Measurements from ENCODE around the gene TOPBP1. TPM values are rescaled to one million over a fixed set of nuclear protein-coding genes. Genes with fewer than 3 reads are reported as not detected.
A peak's percentile ranks its signal among the peaks of the same experiment; 100 is the strongest.

Gene TOPBP1
- total RNA-seq, 1 donor, result 51.4 TPM

DNA sequence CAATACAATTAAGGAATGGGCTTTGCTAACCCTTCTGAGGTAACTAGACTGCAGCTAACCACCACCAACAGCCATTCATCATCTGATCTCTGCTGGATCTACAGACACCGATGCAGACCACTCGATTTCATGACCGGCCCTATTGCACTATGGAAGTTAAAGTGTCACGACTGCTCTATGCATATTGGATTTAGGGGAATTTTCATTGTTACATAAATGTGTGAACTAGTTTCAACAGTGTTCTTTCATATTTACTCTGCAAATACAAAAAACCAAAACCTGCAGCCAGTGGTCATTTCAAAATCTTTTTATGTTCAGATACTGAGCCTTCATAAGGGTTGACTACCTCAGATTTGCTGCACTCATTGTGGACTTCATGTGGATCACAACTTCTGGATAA lies 73.7 kb downstream of the TOPBP1 start:
- TF ChIP-seq CTCF (IDR thresholded peaks at IDR 0.05; ENCODE audit: insufficient read depth, low read depth, low read length), result no peak
- no peak overlapping the region for H3K4me3 ChIP-seq (ENCODE audit: low read depth, low read length)
- no peak for DNase-seq (ENCODE audit: low read depth)

- DNase-seq (ENCODE audit: low read depth), result no peak
- H3K4me3 ChIP-seq (ENCODE audit: low read depth, low read length), result no peak overlapping the region
- no peak for TF ChIP-seq CTCF (IDR thresholded peaks at IDR 0.05; ENCODE audit: insufficient read depth, low read depth, low read length)
Observed at GRCh38 chr3:133583396-133583795, 78.3 kb downstream of the TOPBP1 start.

GRCh38 chr3:133578548-133579191 lies 83.1 kb downstream of the TOPBP1 start:
- H3K4me3 ChIP-seq (ENCODE audit: low read depth, low read length), result peak overlapping the region; percentile 14
- TF ChIP-seq CTCF (IDR thresholded peaks at IDR 0.05; ENCODE audit: insufficient read depth, low read depth, low read length), result peak; percentile 71
- DNase-seq (ENCODE audit: low read depth), result peak; percentile 64

GRCh38 chr3:133576169-133576568 lies 85.6 kb downstream of the TOPBP1 start:
- TF ChIP-seq CTCF (IDR thresholded peaks at IDR 0.05; ENCODE audit: insufficient read depth, low read depth, low read length), result no peak
- DNase-seq (ENCODE audit: low read depth), result no peak
- H3K4me3 ChIP-seq (ENCODE audit: low read depth, low read length), result peak overlapping the region; percentile 86

- DNase-seq (ENCODE audit: low read depth), result no peak
- no peak for TF ChIP-seq CTCF (IDR thresholded peaks at IDR 0.05; ENCODE audit: insufficient read depth, low read depth, low read length)
- H3K4me3 ChIP-seq (ENCODE audit: low read depth, low read length), result peak overlapping the region; percentile 86
Observed at GRCh38 chr3:133575086-133575485, 86.7 kb downstream of the TOPBP1 start.

- H3K4me3 ChIP-seq (ENCODE audit: low read depth, low read length), result peak overlapping the region; percentile 86
- DNase-seq (ENCODE audit: low read depth), result peak; percentile 82
- no peak for TF ChIP-seq CTCF (IDR thresholded peaks at IDR 0.05; ENCODE audit: insufficient read depth, low read depth, low read length)
Observed at GRCh38 chr3:133574260-133574881, 87.4 kb downstream of the TOPBP1 start.

All from fibroblast of villous mesenchyme (primary cell).